Right hindlimb (tissue), 1 donor: ENCODE measurements around the gene CRISP2.
"Not testable (repeated sequence)": the region's sequence is repeated elsewhere in the genome, so short reads cannot be mapped to it uniquely, and the experiment has no call there.

Experiments
- DNase-seq: peaks from one replicate; pipeline ENCODE4 v3.0.0-alpha.2; 2018

Gene CRISP2, protein sequence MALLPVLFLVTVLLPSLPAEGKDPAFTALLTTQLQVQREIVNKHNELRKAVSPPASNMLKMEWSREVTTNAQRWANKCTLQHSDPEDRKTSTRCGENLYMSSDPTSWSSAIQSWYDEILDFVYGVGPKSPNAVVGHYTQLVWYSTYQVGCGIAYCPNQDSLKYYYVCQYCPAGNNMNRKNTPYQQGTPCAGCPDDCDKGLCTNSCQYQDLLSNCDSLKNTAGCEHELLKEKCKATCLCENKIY

DNA sequence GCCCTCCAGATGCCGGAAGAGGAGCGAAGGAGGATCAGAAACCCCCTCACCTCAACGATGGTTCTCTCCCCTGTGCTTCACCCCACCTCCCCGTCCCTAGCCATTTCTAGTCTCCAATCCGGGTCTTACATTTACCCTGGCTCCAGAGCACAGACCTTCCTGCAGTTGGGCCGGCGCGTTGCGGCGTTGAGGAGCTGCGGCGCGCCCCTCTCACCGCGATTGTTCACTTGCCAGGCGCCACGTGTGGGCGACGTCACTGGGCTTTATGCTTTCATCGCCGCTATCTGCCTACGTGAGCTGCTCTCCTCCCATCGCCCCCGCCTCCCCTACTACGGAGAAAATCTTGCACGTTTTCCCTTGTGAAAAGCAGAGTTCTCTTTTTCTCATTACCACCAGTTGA, at the start of gene CRISP2:
Gene CRISP2, minus strand, starts transcription at position 198 of the 400 bp plus-strand sequence. CDS start 4,347 bp downstream, outside the sequence.
- no peak for DNase-seq

DNA sequence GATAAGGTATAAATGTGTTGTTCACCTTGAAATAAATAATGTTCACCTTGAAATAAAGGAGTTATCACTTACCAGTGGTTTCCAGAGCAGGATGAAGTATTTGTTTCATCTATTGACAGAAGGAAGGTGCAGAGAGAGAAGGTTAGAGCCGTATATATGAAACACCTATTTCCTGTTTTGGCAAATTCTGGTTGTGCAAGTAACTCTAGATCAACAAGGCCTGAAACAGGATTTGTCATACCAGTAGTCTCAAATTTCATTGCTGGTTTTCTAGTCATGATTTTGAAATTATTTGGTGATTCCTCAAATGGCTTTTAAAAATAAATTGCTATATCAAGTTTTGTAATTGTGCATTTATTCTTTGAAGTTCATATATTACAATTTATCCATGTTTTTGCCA, 30.9 kb upstream of the CRISP2 start, which contains the start of gene CRISP3:
Gene CRISP3, minus strand, starts transcription at position 130 of the 400 bp plus-strand sequence. Its CDS starts 21 bp downstream, at position 109.
- DNase-seq: no peak

DNA sequence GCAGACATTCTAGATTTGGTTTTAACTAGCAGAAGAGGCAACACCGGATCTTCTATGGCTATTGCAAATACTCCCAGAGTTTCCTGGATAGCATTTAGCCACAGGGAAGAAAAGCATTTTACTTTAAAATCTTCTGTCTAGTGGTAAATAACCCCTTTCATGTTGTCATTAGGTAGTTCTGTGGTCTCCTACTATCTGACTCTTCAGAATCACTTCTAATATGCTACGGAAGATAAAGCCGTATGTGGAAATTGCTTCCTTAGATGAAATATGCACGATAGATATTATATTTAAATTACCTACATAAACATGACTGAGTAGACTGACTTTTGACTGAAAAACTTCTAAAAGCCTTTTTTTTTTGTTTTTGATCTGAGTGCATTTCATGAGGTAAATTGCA, 30.1 kb upstream of the CRISP2 start:
- DNase-seq: no peak

DNA sequence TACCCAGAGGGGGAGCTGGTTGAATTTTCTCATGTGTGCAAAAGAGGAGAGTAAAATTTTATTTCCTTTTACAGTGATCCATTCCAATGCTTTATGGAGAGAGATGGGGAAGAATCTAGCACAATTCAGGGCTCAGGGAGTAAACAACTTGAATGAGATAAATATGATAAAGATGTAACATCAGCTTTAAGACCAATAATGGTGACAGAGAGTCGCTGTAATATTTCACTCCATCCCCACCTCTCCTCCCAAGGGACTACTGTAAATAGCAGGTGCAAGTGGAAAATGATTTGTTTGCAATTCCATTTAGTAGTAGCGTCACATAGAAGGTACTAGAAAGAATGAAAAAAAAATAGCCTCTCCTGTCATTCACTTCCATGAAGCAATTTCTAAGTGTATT, 26.1 kb upstream of the CRISP2 start:
- no peak for DNase-seq

DNA sequence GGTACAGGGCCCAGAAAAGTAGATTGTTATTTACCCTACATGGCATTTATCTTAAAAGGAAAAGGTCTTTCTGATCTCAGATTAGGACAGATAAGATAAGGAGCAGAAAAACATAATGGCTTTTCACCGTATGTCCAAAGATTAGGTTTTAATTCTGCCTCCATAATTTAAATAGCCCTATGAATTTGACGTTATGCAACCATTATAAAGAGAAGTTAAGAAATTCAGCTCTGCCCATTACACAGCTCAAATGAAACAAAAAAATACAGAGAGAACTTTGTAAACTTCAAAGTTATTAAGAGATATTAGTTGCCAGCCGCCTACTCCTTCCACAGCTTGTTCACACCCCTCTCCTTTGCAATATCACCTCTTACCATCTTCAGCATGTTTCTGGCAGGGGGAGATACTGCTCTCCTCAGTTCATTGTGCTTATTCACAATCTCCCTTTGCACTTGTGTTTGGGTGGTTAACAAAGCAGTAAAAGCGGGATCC, 22.7 kb upstream of the CRISP2 start:
- no peak for DNase-seq

DNA sequence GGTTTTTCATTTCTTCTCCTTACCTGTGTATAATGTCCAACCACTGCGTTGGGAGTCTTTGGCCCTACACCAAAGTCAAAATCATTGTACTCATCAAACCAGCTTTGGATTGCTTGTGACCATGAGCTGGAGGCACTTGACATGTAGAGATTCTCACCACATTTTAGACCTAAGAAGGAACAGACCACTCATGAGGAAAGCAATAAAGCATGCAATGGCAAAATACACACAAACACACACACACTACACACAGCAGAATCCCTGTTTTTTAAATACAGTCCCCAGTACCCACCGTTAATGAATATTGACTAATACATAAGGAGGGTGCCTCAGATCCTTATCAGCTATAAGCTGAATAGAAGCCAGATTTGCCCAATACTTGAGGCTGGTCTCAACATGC, 20.3 kb upstream of the CRISP2 start:
- DNase-seq: no peak

DNA sequence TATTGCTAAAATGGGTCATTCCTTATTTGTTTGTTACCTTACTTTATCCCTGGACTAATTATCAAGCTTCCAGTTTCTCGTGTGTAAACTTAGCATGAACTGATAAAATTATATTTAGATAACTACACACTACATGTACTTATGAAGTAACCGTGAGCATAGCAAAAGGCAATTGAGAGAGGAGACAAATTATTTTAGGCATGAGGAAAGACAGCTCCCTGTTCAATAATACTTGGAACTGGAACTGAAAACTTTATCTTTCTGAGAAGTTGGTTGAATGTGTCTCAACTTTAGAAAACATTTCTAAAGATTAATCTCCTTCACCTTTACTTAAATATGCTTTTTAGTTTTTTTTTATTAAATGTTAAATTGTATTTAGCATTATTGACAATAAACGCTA, 19.4 kb upstream of the CRISP2 start:
- DNase-seq: no peak

DNA sequence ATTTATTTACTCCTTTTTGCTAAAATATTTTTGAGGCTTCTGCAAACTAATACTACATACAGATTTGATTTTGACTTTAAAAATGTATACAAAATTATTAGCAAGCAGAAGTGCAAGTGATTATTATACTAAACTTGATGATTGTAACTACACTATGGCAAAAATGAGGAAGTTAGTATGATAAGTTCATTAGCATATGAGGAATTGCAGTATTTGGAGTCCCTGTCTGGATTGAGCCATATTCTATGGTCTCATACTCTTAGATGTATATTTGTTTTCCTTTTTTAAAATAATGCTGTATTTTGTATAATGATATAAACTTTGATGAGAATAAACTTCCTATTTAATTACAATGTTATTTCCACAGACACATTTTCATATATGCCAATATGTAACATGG, 16.9 kb upstream of the CRISP2 start:
- DNase-seq: no peak

DNA sequence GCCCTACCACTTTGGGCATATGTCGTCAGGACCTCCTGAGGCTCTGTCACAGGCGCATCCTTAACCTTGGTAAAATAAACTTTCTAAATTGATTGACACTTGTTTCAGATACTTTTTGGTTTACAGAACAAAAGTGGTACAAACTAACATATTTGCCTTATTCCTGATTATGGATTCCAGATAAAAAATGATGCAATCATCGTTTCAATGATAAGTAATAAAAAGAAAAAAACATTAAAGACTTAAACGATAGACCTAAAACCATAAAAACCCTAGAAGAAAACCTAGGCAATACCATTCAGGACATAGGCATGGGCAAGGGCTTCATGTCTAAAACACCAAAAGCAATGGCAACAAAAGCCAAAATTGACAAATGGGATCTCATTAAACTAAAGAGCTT, 10.6 kb upstream of the CRISP2 start:
- DNase-seq: not testable (repeated sequence)

DNA sequence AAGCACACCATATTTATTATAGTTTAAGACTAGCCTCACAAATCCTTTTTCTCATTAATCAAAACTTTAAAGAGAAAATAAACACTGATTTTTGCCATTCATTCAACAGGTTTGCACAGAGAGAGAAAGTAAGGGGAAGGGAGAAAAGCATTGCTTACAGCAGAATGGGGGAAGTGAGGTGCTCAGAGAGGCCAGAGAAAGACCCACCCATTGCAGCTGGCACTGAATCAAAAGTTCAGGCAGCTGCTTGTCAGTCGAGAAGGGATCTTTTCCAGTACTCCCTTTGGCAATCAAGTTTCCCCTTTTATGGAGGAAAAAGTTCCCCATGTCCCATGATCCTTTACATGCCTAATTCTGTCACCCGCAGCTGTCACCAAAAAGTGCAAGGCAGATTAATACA, 8.0 kb upstream of the CRISP2 start:
- DNase-seq: no peak

DNA sequence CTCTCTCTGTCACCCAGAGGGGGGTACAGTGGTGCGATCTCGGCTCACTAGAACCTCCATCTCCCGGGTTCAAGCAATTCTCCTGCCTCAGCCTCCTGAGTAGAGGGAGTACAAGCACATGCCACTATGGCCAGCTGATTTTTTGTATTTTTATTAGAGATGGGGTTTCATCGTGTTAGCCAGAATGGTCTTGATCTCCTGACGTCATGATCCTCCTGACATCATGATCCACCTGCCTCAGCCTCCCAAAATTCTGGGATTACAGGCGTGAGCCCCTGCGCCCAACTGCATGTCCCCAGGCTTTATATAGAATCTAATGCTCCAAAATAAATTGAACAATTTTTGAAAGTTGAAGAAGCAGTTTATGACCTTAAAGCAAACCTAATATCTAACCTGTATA, 7.0 kb upstream of the CRISP2 start:
- no peak for DNase-seq

DNA sequence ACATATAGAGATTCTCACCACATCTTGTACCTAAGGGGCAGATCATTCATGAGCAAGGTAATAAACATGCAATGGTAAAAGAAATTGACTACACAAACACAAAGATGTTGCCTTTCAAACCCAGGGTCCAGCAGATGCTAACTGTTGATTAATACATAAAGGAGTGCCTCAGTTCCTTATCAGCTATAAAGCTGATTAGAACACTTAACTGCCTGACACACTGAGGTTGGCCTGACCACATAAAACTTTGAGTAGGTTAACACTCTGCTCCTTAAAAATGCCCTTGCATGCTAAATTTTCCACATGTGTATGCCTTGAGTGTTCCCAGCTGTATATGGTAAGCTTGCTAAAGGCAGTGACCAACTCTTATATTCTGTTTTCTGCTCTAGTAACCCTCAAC, 14.9 kb downstream of the CRISP2 start:
- DNase-seq: no peak

DNA sequence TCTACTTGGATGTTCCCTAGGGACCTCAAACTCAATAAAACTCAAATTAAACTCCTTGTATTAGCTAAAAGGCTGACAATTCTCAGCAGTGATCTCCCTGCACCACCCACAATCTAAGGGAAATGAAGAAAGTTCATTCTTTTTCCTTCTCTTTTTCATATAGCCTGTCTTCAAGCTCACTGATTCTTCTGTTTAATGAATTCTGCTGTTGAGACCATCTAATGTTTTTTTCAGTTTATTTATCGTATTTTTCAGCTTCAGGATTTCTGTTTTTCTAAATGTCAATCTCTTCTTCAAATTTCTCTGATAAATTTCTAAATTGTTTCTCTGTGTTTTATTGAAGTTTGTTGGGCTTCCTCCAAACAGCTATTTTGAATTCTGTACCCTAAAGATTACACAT, 19.8 kb downstream of the CRISP2 start:
- no peak for DNase-seq

DNA sequence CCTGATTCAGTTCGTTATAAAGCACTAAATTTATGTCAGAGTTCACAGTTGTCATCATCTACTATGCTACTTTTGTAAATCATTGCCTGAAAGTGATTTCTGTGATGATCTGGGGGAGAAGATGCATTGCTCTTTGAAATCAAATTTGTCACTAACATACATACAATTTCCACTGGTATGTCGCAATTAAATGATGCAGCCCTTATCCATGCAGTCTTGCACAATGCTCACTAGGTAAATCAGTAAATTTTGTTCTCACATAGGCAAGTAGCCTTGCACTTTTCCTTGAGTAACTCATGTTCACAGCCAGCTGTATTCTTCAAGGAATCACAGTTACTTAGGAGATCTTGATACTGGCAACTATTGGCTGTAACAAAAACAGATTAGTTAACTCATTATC, 20.8 kb downstream of the CRISP2 start:
- DNase-seq: no peak

DNA sequence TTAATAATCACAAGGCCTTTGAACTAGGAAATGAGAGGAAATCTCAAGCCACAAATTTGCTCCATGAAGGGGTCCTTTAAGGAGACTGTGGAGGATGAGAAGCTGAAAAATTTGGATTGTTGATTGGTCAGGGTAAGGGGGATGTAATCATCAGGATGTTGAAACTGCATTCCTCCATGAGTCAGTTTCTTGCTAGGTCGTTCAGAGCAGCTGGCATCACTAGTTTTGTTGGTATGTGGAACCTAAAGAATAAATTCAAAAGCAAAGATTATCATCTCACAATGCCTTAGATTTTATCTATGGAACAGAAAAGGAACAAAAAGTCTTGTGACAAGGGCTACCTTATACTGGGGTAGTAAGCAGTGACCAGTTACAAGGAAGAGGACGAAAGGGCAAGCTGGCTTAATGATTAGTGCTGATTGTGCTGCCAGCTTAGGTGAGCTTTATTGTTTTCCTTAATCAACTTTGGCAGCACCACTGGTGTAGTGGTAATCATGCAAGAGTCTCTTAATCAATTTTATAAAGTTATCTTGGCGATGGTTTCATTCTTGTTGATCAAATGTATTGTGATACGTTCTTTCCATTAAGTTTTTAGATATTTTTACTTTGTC, 36.6 kb downstream of the CRISP2 start:
- no peak for DNase-seq

DNA sequence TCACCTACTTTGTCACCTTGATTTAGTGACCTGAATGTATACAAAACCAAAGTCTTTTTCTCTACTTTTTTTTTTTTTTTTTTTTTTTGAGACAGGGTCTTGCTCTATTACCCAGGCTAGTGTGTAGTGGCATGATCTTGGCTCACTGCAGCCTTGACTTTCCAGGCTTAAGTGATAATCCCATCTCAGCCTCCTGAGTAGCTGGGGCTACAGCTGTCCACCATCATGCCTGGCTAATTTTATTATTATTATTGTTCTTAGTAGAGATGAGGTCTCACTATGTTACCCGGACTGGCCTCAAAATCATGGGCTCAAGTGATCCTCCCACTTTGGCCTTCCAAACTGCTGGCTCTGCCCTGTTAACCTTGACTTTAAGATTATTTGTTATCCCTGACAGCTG, 37.5 kb downstream of the CRISP2 start:
- DNase-seq: no peak

DNA sequence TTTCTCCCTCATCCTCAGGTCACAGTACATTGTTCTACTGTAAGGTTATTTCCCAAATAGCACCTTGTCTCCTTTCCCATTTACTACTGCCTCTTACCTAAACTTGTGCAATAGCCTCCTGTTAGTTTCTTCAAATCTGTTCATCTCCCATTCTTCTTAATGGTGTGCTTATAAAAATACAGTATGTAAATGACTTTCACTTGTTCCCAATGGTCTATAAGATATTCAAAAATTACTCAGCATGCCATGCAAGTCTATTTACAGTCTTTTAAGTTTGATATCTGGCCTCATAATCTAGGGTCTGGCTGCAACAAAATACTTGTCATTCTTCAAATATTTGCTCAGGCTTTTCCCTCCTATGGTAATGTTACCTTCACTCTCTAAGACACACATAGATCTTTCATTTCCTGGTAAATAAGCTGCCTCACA, 45.2 kb downstream of the CRISP2 start:
- no peak for DNase-seq

DNA sequence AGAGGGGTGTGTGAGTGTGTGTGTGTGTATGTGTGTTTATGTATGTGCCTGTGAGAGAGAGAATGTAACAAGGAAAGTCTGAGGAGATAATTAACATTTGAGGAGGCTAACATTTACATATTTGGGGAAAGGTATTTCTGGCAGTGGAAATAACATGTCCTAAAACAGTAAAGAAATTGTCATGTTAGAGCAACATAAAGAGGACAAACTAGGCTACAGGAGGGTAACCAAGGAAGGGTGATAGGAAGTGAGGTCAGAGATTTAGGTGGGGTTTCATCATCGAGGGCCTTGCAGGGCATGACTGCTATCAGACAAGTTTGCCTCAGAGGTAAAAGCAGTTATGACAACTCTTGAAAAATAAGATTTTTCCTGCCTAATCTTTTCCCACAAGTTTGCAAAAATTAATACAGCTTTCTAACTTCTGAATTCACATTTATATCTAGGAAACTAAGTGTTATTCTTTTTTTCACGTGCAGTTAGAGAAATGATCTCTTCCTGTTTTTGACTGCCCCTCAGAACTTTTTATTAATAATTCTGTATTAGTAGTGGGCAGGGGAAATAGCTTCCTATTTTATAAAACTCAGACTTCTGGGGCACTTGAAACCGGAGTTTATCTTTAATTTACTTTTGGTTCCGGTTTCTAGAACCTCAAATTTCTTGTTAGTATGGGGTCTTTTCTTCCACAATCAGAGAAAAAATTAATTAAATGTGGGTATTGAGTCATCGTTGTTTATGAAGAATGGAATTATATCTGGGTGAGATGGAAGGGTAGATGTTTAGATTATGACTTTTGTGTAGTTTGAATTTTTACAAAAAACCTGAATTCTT, 46.2 kb downstream of the CRISP2 start:
- DNase-seq: no peak

DNA sequence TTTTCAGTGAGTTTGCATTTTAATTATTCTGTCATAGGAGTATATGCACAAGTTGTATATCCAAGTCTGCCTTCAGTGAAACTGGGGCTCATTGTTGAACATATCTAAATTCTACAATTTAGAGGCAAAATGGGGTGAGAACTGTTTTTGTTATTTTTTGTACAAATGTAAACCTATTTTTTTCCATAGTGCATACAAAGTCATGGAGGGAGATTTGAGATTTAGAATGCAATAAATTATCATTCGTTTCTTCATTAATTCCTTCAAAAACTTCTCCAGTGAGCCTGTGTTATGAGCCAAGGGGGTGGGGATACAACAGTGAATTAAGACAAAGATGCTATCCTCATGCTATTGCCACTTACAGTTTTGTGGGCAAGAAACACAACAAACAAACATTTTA, 46.9 kb downstream of the CRISP2 start:
- no peak for DNase-seq

DNA sequence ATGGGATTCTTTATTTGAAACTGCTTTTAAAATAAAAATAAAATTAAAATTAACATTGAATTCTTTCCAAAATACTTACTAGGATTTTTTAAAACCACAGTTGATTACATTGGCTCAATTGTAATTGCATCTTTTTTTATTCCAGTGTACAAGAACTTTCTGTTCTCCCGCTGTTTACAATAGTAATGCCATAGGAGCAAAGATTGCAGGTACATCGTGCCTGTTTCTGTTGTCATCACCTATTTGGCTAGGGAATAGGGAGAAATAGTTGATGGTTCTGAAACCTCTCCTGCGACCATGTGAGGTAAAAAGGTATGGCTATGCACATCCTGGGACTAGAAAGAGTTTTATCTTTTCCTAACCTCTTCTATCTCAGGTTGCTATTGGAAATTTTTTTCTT, 48.5 kb downstream of the CRISP2 start:
- no peak for DNase-seq

DNA sequence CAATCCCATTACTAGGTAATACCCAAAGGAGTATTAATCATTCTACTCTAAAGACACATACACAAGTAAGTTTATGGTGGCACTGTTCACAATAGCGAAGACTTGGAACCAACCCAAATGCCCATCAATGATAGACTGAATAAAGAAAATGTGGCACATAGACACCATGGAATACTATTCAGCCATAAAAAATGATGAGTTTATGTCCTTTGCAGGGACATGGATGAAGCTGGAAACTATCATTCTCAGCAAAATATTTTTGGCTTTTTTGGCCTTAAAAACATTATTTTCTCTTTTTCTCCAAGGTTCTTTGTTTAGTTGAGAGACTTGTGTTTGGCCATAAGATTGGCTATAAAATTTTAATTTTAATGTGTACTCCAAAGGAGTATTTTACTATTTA, 49.3 kb downstream of the CRISP2 start:
- DNase-seq: not testable (repeated sequence)

DNA sequence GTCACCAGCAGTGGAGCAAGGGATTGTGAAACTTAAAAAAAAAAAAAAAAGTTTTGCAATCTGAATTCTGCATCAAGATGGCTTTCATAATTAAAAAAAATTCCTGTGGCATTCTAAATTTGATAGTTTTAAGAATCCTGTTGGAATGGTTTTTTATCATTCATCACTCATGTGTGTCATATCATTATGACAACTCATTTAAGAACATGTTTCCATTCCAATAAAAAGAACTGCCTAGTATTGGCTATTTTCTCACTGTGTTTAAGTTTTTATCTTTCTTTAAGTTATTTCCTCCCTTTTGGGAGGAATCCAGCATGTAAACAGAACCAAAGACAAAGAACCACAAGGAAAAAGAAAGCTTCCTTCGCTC, 50.5 kb downstream of the CRISP2 start:
- DNase-seq: no peak

DNA sequence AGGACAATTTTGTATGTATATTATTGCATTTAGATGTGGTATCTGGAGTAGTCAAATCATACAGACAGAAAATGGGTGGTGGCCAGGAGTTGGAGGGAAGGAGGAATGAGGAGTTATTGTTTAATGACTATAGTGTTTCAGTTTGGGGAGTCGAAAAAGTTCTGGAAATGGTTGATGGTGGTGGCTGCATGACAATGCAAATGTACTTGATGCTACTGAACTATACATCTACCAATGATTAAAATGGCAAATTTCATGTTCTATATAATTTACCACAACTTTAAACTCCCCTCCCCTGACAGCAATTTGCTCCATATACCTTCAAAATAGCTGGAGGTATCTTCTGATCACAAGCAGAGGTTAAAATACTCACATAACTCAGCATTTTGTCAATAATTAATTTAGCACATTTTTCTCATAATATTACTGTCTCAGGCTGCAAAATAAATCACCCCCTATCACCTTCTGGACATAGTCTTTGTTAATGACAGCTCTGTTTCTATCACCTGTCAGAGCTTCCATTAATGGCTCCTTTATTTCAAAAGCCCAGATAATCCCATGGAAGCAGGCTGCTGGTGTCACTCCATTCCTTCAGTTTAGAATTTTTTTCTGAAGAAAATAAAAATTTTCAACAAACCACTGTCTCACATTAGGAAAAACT, 51.0 kb downstream of the CRISP2 start:
- no peak for DNase-seq
